NCI-H2081 (cell line): ENCODE results near the gene RPS16.
"Not testable (repeated sequence)": the region's sequence is repeated elsewhere in the genome, so short reads cannot be mapped to it uniquely, and the experiment has no call there.

Source experiments
- DNase-seq, 2 experiments: peaks; one replicate each; lab custom pipeline; 2025; lab: John Stamatoyannopoulos, UW

Gene RPS16

DNA sequence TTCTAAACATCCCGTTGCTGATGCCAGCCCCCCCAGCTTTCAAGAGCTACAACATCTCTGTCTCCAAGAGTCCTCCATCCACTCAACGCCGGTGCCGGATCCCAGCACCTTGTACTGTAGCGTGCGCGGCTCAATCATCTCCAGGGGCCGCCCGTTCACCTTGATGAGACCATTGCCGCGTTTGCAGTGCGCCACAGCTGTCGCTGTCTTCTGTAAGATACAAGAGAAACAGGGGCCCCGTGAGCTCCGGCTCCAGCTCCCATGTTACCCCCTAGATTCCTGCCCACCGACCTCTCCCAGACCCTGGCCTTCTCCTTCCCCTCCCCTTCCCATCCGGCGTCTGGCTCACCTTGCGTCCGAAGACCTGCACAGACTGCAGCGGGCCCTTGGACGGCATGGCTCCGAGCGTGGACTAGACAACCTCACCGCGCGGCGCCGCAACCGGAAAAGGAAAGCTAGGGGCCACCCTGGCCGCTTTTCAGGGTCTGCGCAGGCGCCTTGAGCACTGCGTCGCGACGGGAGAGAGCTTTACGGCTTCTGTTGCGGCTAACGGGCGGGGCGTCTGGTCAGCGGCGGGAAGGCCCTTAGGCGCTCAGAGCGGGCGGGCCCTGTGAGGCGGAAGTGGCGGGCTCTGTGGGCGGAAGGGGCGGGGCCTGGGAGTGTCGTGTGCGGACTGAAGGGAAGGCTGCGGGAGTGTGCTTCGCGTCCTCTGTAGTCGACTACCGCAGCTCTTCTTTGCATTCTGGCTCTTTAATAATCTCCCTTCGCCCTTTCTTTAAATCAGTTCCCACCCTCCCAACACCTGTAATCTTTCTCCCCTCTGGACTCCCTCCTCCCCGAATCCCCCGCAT, at the start of gene RPS16:
Gene RPS16, minus strand, starts transcription at position 451 of the 851 bp plus-strand sequence. Its CDS starts 54 bp downstream, at position 397.
- DNase-seq, result peak; percentile 98

DNA sequence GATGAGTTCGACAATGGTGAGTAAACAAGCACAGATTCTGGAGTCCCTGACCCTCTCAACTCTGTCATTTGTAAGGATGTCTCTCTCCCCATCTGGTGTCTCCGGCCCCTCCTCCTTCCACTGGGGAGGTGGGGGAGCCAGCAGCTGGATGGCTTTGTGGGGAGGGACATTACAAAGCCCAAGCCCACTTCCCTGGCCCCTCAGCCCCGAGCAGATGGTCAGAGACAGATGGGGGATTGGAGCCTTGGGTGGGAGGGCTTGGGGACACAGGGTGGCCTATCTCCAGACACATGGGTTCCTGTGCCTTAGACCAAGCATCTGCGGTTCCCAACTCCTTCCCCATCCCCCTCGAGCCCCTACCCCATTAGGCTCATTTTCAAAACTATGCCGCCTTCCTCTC, 47.4 kb upstream of the RPS16 start:
- DNase-seq, result no peak

DNA sequence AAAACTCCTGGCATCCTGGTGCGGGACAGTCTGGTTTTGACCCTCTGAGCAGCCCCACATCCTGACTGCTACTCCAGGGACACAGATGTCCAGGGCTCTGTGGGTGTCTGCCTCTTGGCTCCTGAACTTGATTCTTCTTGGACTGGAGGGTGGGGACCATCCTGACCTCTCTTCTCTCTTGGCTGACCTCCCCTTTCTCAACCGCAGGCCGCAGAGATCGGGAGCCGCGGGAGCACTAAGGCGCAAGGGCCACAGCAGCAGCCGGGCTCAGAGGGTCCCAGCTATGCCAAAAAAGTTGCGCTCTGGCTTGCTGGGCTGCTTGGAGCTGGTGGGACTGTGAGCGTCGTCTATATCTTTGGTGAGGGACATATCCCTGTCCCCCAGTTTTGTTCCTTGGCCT, 45.9 kb upstream of the RPS16 start:
- DNase-seq, result no peak

DNA sequence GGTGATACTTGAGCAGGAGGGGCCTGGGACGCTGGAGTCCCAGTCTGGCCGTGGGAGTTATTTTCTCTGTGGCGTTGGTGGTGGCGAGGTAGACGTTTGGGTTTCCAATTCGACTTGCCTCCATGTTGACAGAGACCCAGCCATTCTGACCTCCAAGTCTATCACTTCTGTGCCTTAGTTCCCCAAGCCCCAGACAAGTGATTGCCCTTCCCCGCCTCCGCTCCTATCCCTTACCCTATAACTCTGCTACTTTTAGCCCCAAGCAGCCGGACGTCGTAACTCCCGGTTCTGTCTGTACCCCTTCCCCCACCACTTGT, 45.4 kb upstream of the RPS16 start:
- no peak for DNase-seq

DNA sequence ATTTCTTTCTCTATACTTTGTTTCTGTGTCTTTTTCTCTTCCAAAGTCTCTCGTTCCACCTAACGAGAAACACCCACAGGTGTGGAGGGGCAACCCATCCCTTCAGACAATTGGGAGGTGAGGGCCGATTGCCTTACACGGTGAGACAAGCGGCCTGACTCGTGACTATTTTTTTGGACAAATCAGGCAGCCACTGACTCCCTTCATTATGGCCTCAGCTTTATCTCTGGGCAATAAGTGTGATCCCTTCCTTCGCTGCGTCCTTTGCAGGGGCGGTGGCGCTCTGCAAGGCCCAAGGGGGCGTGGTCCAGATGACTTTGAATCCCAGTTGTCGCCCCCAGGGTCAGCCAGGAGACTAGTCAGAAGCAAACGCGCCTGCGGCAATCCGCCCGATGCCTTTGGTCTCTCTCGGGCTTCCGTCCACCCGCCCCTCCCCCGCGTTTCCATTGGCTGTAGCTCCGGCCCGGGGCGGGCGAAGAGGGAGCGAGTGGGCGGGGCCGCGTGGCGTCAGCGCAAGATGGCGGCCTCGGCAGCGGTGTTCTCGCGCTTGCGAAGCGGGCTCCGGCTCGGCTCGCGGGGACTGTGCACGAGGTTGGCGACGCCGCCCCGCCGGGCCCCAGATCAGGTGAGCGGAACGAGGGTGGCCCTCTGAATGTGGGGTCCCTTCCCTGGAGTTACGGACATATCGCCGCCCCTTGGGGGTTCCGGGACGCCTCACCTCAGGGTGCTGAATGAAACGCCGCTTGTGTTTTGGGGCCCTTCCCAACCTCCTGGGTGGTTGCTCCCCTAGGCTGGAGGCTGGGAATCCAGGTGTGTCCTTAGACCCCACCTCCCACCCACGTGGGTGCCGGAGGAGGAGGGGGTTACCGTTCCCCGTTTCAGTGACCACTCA, 44.8 kb upstream of the RPS16 start, which contains the start of gene TIMM50:
Gene TIMM50, plus strand, starts transcription at position 502 of the 892 bp plus-strand sequence. Its CDS starts 16 bp downstream, at position 518.
- DNase-seq, result peak; percentile 94 to 96

DNA sequence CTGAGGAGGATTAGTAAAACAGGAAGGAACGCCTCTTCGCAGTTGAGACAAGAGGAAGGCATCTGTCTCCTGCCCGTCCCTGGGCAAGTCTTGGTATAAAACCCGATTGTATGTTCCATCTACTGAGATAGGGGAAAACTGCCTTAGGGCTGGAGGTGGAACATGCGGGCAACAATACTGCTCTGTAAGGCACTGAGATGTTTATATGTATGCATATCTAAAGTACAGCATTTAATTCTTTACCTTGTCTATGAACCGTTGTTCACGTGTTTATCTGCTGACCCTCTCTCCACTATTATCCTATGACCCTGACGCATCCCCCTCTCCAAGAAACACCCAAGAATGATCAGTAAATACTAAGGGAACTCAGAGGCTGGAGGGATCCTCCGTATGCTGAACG, 44.2 kb upstream of the RPS16 start:
- DNase-seq, result no peak

DNA sequence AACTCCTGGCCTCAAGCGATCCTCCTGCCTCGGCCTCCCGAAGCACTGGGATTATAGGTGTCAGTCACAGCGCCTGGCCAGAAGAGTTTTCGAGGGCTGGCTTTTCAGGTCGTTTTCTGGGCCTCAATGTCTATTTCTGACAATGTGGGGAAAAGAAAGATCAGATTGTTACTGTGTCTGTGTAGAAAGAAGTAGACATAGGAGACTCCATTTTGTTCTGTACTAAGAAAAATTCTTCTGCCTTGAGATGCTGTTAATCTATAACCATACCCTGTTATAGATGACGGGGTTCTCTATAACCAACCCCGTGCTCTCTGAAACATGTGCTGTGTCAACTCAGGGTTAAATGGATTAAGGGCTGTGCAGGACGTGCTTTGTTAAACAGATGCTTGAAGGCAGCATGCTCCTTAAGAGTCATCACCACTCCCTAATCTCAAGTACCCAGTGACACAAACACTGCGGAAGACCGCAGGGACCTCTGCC, 43.6 kb upstream of the RPS16 start:
- not testable (repeated sequence) for DNase-seq

DNA sequence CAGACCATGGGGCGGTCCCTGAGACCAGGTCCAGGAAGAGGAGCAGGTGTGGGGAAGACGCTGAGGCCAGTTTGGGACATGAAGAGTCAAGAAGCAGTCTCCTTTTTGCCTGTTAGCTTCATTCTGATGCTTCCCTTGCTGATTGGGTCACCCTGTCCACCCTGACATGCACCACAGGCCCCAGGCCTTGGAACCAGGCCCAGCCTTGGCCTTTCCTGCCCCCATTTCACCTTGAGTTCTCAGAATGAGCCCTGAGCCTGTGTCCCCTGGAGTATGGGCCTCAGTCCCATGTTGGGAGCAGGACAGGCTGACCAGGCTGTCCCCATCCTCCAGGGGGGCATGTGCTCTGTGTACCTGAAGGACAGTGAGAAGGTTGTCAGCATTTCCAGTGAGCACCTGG, 40.0 kb upstream of the RPS16 start:
- DNase-seq, result no peak

DNA sequence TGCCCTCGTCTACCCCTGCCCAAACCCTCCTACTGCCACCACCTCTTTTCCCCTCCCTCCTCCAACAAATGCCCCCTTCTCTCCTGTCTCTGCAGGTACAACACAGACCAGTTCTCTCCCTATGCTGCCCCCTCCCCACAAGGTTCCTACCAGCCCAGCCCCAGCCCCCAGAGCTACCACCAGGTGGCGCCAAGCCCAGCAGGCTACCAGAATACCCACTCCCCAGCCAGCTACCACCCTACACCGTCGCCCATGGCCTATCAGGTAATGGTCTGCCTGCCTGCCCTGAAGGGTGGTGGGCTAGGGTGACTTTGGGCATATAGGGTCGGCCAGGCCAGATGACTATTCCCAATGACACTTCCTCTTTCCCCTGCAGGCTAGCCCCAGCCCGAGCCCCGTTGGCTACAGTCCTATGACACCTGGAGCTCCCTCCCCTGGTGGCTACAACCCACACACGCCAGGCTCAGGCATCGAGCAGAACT, 38.4 kb upstream of the RPS16 start:
- DNase-seq, result peak; percentile 16 to 44

DNA sequence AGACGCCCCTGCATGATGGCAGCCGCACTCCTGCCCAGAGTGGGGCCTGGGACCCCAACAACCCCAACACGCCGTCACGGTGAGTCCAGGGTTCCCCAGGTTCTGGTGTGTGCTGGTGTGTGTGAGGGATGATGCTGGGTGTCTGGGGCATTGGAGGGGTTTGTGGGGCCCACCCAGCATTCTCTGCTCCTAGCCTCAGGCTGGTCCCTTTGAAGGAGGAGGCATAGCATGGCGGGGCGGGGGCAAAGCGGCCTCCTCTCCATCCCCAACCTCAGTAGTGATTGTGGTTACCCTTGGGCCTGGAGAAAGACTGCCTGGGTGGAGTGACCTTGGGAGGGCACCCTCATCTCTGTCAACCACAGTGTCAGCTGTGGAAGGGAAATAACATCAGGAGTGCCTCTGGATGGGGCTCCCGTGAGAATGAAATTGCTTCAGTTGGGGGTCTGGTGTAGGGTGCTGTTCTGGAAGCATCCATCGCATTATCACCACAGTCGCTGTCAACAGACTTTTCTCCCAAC, 37.8 kb upstream of the RPS16 start:
- no peak for DNase-seq

DNA sequence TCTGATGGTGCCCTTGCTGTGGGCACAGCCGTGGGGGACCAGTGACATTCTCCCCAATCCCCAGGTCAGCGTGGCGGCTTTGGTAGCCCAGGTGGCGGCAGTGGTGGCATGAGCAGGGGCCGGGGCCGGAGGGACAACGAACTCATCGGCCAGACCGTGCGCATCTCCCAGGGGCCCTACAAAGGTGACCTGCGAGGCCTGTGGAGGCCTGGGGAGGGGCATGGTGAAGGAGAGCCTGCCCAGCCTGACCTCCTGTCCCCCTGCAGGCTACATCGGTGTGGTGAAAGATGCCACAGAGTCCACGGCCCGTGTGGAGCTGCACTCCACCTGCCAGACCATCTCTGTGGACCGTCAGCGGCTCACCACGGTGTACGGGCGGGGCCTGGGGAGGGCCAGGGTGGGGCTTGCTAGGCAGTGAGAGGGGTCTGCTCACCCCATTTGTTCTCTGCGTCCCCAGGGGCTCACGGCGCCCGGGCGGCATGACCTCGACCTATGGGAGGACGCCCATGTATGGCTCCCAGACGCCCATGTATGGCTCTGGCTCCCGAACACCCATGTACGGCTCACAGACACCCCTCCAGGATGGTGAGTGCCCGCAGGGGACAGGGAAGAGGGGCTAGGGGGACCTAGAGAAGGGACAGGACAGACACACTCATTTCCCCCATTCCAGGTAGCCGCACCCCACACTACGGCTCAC, 37.1 kb upstream of the RPS16 start:
- DNase-seq, result no peak

DNA sequence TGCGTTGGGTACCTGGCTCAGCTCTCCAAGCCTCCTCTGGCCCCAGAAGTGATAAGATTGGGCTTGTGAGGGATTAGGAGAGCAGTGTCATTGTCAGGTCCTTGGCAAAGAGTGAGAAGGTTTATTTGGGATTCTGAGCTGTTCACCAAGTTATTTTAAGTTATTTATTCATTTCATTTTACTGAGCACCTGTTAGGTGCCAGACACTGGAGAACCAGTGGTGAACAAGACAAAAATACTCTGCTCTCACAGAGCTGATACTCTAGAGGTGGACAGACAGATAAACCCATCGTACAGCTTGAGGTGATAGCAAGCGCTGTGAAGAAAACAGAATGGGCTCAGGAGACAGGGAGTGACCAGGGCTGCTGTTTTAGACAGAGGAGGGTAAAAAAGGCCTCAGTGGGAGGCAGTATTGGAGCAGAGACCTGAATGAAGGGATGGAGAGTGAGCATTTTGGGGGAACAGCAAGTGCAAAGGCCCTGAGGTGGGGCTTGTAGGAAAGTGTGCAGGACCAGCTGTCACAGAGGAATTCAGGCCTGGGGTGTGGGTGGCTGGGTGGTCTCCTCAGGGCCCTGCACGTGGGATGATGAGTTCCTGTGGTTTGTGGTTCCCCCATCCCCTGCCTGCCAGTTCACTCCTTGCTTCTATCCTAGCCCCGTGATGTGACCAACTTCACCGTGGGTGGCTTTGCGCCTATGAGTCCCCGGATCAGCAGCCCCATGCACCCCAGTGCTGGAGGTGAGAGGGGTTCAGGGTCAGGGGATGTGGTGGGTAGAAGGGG, 36.2 kb upstream of the RPS16 start:
- DNase-seq, result no peak

DNA sequence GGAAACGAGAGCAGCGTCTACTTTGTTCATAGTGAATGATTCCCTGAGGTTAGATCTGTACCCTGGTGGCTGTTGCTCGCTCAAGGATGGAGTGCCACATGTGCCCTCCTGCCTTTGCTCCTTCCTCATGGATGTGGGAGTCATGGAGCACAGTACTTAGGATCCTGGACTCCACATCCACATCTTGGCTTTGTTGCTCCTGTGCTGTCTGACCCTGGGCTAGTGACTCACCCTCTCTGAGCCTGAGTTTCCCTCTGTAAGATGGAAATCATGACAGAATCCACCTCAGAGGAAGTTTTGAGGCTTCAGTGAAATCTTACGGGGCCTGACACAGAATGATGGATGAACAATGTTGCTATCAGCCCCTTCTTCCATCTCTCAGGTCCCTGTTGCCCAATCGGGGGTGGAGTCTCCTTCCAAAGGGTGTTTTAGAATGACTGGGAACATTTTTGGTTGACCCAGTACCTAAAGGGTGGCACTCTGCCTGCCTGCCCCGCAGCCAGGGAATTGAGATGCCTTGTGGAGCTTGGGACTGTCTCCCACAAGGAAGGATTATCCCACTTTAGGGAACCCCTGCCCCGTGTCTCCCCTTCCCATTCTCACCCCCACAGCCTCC, 35.1 kb upstream of the RPS16 start:
- DNase-seq, result no peak

DNA sequence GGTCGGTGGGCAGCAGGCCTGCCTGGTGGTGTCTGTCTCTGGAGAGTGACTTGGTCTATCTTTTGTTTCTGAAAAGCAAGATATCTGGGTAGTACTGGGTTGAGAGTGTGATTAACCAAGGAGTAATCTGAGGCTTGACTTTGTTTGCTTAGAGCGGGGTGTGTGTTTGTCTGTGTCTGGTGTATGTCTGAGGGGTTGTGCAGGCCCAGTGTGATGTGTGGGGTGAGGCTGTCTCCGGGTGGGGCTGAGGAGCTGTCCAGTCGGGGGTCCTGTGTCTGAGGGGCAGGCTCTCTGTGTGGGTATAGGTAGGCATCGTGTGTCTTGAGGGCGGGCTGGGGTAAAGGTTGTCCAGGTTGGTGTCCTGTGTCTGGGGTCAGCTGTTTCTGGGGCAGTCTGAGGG, 33.8 kb upstream of the RPS16 start:
- no peak for DNase-seq

DNA sequence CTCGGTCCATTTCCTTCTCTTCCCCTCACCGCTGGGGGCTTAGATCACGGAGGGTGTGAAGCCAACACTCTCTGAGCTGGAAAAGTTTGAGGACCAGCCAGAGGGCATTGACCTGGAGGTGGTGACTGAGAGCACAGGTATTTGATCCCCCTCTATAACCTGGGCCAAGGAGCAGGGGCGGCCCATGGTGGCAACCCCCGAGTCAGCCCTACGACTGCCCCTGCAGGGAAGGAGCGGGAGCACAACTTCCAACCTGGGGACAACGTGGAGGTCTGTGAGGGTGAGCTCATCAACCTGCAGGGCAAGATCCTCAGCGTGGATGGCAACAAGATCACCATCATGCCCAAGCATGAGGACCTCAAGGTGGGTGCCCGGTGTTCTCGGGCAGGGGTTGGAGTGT, 33.3 kb upstream of the RPS16 start:
- no peak for DNase-seq

DNA sequence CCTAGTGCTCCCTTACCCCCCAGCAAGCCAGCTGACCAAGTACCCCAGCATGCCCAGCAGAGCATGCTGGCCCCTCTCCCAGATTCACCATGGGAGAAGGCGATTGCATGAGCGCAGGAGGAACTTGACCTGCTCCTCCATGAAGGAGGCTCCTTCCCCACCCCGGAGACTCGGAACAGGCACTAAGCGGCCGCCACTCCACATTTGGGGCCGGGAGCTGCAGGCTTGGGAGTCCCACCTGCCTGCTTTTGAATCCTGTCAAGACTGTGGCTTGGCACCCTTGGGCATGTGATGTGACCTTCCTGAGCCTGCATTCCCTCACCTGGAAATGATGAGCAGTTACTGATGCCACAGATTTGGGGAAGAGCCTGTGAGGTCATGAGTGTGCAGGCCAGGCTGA, 32.2 kb upstream of the RPS16 start:
- DNase-seq, result no peak

DNA sequence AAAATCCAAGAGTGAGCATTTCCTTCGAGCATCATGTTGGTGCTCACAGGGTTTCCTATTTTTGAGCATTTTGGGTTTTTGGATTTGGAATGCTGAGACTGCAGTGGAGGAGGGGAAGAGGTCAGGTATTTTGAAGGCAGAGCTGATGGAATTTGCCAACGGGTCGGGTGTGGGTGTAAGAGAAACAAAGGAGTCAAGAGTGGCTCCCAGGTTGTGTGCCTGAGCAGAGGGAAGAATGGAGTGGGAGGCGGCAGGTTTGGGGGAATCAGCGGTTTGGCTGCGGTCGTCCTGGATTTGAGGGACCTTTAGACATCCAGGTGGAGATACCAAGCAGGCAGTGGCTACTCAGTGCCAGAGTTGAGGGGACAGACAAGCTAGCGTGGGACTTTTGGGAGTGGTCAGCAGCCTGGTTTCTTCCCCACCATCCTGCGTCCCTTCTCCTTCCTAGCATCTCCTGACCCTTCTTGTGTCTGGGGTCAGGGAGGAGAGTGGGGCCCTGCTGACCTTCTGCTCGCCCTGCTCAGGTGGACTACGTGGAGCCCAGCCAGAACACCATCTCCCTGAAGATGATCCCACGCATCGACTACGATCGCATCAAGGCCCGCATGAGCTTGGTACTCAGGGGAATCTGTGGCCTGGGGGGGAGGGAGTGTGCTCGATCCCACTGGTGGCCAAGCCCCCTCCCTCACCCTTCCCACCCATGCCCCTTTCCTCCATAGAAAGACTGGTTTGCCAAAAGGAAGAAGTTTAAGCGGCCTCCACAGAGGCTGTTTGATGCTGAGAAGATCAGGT, 30.4 kb upstream of the RPS16 start:
- no peak for DNase-seq

DNA sequence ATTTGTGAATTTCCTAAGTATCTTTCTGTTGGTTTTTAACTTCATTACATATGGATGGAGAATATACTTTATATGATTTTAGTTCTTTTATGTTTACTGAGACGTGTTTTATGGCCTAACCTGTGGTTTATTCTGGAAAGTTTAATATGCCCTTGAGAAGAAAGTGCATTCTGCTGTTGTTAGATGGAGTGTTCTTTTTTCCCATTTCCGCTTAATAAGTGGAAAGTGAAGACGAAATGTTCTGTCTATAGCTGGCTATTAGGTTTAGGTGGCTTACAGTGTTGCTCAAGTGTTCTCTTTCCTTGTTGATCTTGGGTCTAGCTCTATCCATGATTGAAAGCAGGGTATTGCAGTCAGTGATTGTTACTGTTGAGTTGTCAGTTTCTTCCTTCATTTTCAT, 27.7 kb upstream of the RPS16 start:
- no peak for DNase-seq

DNA sequence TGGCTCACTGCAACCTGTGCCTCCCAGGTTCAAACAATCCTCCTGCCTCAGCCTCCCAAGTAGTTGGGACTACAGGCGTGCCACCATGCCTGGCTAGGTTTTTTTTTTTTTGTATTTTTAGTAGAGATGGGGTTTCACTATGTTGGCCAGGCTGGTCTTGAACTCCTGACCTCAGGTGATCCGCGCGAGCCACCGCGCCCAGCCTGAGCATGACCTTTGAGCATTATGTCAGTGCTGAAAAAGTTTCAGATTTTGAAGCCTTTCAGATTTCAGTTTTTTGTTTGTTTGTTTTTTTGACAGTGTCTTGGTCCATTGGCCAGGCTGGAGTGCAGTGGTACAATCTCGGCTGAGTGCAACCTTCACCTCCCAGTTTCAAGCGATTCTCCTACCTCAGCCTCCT, 15.5 kb upstream of the RPS16 start:
- not testable (repeated sequence) for DNase-seq
